ENCODE data around the gene GNA15. TPM values are rescaled to one million over a fixed set of nuclear protein-coding genes. Genes with fewer than 3 reads are reported as not detected.

GNA15 gene
- total and polyA plus RNA-seq, 2 of the 8 experiments (the other 6 are each of a cell fraction or from before 2014, with no cell fraction given) = 0.26 to 0.45 TPM

- DNase-seq (ENCODE audit: low read depth in 1 of 2, low spot score in 2 of 2) = no peak
- no peak for FAIRE-seq
- POLR2A ChIA-PET (ENCODE audit: partially characterized antibody) = no interaction called here
Observed at GRCh38 chr19:3142292-3142670, 6.4 kb downstream of the GNA15 start.

More at GRCh38 chr19:3142292-3142670, 6.4 kb downstream of the GNA15 start:
- Histone ChIP-seq H3K36me3 (ENCODE audit: control insufficient read depth in 2 of 4, insufficient read depth in 4 of 4, low read length in 3 of 4) (no peaks in the 10 kb centered on the region), H3K14ac (ENCODE audit: insufficient read length) (no peak overlapping the region), H3K4me3 (ENCODE audit: extremely low read depth in 1 of 4, insufficient read depth in 2 of 4, low read depth in 3 of 4, low read length in 4 of 4) (no peak overlapping the region), H3K27me3 (replicated peaks in 1 of 4; ENCODE audit: control insufficient read depth in 3 of 4, extremely low read depth in 1 of 4, insufficient read depth in 3 of 4, low read length in 3 of 4) (no peaks in the 10 kb centered on the region), H3K23ac (ENCODE audit: insufficient read length) (no peak overlapping the region), H3K9me3 (ENCODE audit: insufficient read depth in 2 of 2, low read depth in 1 of 2, low read length in 1 of 2) (no peaks in the 10 kb centered on the region), H2BK20ac (ENCODE audit: low read length) (no peak overlapping the region), H3K9ac (replicated peaks in 1 of 4; ENCODE audit: extremely low read depth in 1 of 4, low read depth in 3 of 4, low read length in 3 of 4) (no peak overlapping the region), H3K4me1 (replicated peaks in 1 of 4; ENCODE audit: control insufficient read depth in 3 of 4, insufficient read depth in 4 of 4, low read length in 3 of 4) (no peaks in the 10 kb centered on the region), H2AFZ (ENCODE audit: low read length) (no peak overlapping the region; the same call in 1 of the 2 replicates), H2BK15ac (ENCODE audit: low read length) (no peak overlapping the region), H3K23me2 (ENCODE audit: low read depth, low read length) (no peaks in the 10 kb centered on the region), H3K4me2 (ENCODE audit: insufficient read depth in 1 of 2, low read depth in 2 of 2, low read length in 2 of 2) (no peak overlapping the region), H4K8ac (ENCODE audit: extremely low read depth, insufficient read depth, low read length) (no peak overlapping the region; the same call in 1 of the 2 replicates), H2BK12ac (ENCODE audit: low read depth, low read length) (no peak overlapping the region), H3K4ac (replicated peaks; ENCODE audit: insufficient read length, low read depth, low read length) (no peak overlapping the region), H3K56ac (replicated peaks; ENCODE audit: insufficient read length, low read depth, low read length) (no peak overlapping the region), H2BK5ac (ENCODE audit: low read depth, low read length) (no peak overlapping the region), H4K20me1 (replicated peaks in 1 of 2; ENCODE audit: control insufficient read depth in 1 of 2, insufficient read depth in 2 of 2, low read length in 2 of 2) (no peaks in the 10 kb centered on the region), H3K18ac (ENCODE audit: extremely low read depth, low read length) (no peak overlapping the region), H2BK120ac (replicated peaks; ENCODE audit: low read depth, low read length) (no peak overlapping the region), H4K5ac (ENCODE audit: insufficient read length, low read depth, low read length) (no peak overlapping the region), H2AK5ac (ENCODE audit: low read depth, low read length) (no peak overlapping the region), H3K79me2 (ENCODE audit: control insufficient read depth in 1 of 2, insufficient read depth in 2 of 2, low read length in 2 of 2) (no peaks in the 10 kb centered on the region), H3K79me1 (ENCODE audit: low read depth, low read length) (no peaks in the 10 kb centered on the region), H4K91ac (replicated peaks; ENCODE audit: insufficient read length, low read length) (no peak overlapping the region), H3K27ac (ENCODE audit: low read depth, low read length) (no peak overlapping the region)
- CTCF ChIA-PET (ENCODE audit: partially characterized antibody) = interaction anchor here (1.1 to 12.0 kb wide), 5 partner anchors 14 to 74 kb away, joined by 3 to 166 read pairs (median 11); no protein-coding TSS in a partner anchor
- WGBS, 2 experiments (ENCODE audit: extremely low coverage in 1 of 2, insufficient coverage in 1 of 2, insufficient read length in 1 of 2, insufficient replicate concordance in 2 of 2, low coverage in 1 of 2, low lambda C conversion rate in 2 of 2, missing lambda C conversion rate in 1 of 2) = 95% methylated on average over 6 of the region's 6 CpGs; no CpG with 5 or more reads in 1 of the 2 experiments
- TF ChIP-seq SUZ12 (IDR thresholded peaks at IDR 0.05; ENCODE audit: low read length) = no peak
- TF ChIP-seq EP300 (IDR thresholded peaks at IDR 0.05; ENCODE audit: borderline replicate concordance in 1 of 2, low read depth in 2 of 2, low read length in 2 of 2) = no peak
- no peak for TF ChIP-seq SP1 (IDR thresholded peaks at IDR 0.05; ENCODE audit: low read depth, low read length)
- no peak for TF ChIP-seq TAF1 (IDR thresholded peaks at IDR 0.05; ENCODE audit: low read depth, low read length)
- TF ChIP-seq TEAD4 (IDR thresholded peaks at IDR 0.05; ENCODE audit: low read depth, low read length) = no peak
- TF ChIP-seq ZNF274 (IDR thresholded peaks at IDR 0.05; ENCODE audit: borderline replicate concordance, extremely low read depth, low read length) = no peak
